Inferior parietal cortex (tissue), 1 donor: Measurements from ENCODE around the gene ARID4B.
"Not testable (repeated sequence)": the region's sequence is repeated elsewhere in the genome, so short reads cannot be mapped to it uniquely, and the experiment has no call there.

ENCODE experiments used
- DNase-seq: peaks from one replicate; pipeline ENCODE4 v3.0.0-alpha.2; 2016; ENCODE audit errors: extremely low spot score

The ARID4B gene

GRCh38 chr1:235329139-235329902 lies 1.3 kb upstream of the ARID4B start:
- no peak for DNase-seq

- peak; percentile 100 for DNase-seq
Observed at GRCh38 chr1:235328271-235329138, 526 bp upstream of the ARID4B start, which contains the start of gene GGPS1. TSS of gene GGPS1 (plus strand) at chr1:235328570. CDS start at chr1:235335265, 6,695 bp downstream.

- DNase-seq: peak; percentile 15
Observed at GRCh38 chr1:235326719-235327558, 1.0 kb downstream of the ARID4B start.

- DNase-seq: no peak
Observed at GRCh38 chr1:235325854-235326253, 2.1 kb downstream of the ARID4B start.

- DNase-seq: no peak
Observed at GRCh38 chr1:235325139-235325538, 2.8 kb downstream of the ARID4B start.

GRCh38 chr1:235324296-235324695 lies 3.7 kb downstream of the ARID4B start:
- no peak for DNase-seq

- DNase-seq: no peak
Observed at GRCh38 chr1:235320521-235321179, 7.3 kb downstream of the ARID4B start.

GRCh38 chr1:235319255-235319654 lies 8.7 kb downstream of the ARID4B start:
- DNase-seq: no peak

- DNase-seq: no peak
Observed at GRCh38 chr1:235317168-235317567, 10.8 kb downstream of the ARID4B start.

GRCh38 chr1:235315735-235316134 lies 12.2 kb downstream of the ARID4B start:
- no peak for DNase-seq

- DNase-seq: no peak
Observed at GRCh38 chr1:235315173-235315572, 12.8 kb downstream of the ARID4B start.

GRCh38 chr1:235313931-235314678 lies 13.9 kb downstream of the ARID4B start:
- DNase-seq: no peak

- DNase-seq: no peak
Observed at GRCh38 chr1:235313262-235313661, 14.7 kb downstream of the ARID4B start.

GRCh38 chr1:235309206-235309605 lies 18.8 kb downstream of the ARID4B start:
- DNase-seq: not testable (repeated sequence)

- DNase-seq: no peak
Observed at GRCh38 chr1:235307158-235308124, 20.5 kb downstream of the ARID4B start.

- DNase-seq: no peak
Observed at GRCh38 chr1:235304549-235305451, 23.2 kb downstream of the ARID4B start.

- no peak for DNase-seq
Observed at GRCh38 chr1:235302143-235302542, 25.8 kb downstream of the ARID4B start.

GRCh38 chr1:235299169-235299858 lies 28.7 kb downstream of the ARID4B start:
- no peak for DNase-seq
